SU-DHL-6 (cell line): ENCODE measurements around the gene CHD2.

Source experiments
- EZH2phosphoT487 ChIP-seq: fragments of 200-600 bp; sonication (generic), shearing (Covaris generic); conservative IDR thresholded peaks from 2 replicates; pipeline ENCODE4 v1.6.1; 2018; ENCODE audit warnings: mild to moderate bottlenecking, antibody characterized with exemption, low read length, moderate library complexity, mixed read lengths
- TF ChIP-seq, protein P1 (sequence below): fragments of 200-600 bp; sonication (generic); IDR thresholded peaks from one replicate; pipeline ENCODE4 v1.5.1; 2017; ENCODE audit warnings: antibody characterized with exemption, mild to moderate bottlenecking, low read length, moderate library complexity; ENCODE audit not compliant: insufficient read depth, poor library complexity, severe bottlenecking

DNA sequence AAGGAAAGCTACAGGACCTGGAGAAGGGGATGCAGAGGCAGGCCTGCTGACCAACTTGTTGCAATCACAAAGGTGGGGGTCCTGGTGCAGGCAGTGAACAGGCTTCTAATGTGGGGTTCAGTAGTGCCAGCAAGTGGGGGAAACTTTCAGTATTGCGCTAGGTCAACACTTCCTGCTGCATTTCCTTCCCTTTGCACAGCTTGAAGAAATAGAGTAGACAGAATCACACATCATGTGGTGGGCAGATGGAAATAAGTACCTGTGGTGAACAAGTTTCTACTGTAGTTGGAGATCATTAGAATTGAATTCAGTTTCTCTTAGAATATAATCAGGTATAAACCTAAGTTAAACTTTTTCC, 125.5 kb downstream of the CHD2 start:
- TF ChIP-seq, protein P1, sequence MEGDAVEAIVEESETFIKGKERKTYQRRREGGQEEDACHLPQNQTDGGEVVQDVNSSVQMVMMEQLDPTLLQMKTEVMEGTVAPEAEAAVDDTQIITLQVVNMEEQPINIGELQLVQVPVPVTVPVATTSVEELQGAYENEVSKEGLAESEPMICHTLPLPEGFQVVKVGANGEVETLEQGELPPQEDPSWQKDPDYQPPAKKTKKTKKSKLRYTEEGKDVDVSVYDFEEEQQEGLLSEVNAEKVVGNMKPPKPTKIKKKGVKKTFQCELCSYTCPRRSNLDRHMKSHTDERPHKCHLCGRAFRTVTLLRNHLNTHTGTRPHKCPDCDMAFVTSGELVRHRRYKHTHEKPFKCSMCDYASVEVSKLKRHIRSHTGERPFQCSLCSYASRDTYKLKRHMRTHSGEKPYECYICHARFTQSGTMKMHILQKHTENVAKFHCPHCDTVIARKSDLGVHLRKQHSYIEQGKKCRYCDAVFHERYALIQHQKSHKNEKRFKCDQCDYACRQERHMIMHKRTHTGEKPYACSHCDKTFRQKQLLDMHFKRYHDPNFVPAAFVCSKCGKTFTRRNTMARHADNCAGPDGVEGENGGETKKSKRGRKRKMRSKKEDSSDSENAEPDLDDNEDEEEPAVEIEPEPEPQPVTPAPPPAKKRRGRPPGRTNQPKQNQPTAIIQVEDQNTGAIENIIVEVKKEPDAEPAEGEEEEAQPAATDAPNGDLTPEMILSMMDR: no peak
- TF ChIP-seq EZH2phosphoT487: no peak
